Adipose tissue (tissue), 3 donors: Measurements from ENCODE around the gene ISM1. TPM values are rescaled to one million over a fixed set of nuclear protein-coding genes. Genes with fewer than 3 reads are reported as not detected.

Source experiments
- polyA plus RNA-seq, 3 donors: library from polyadenylated mRNA; stranded (reverse); fragments of 200-250 nt; gene quantifications; one replicate each; pipeline ENCODE4 v1.2.3, GENCODE V29; 2013
- donor health status: healthy with polysubstance abuse.
- donor health status: Bipolar disorder and iron deficiency.
- donor health status: healthy.

ISM1 gene
- polyA plus RNA-seq, 3 donors = 1.0 to 9.3 (median 3.6) TPM

Other genes starting within 250 kb of the ISM1 start
- gene SPTLC3, start 212.3 kb upstream of the ISM1 start, polyA plus RNA-seq = 1 to 10 TPM; 1.8 to 2.3 (median 2.2) TPM